Endothelial cell of umbilical vein (primary cell): ENCODE measurements around the gene SLC1A3.

Experiments
- CTCF ChIP-seq, 2 donors: IDR thresholded peaks; 1 replicate in 1 of 2; 2 replicates in 1 of 2; pipeline ENCODE4 v1.5.1; 2011; ENCODE audit warnings: low read length in 2 of 2, mild to moderate bottlenecking in 2 of 2, moderate library complexity in 2 of 2, control low read depth in 1 of 2, inconsistent platforms in 1 of 2, low read depth in 1 of 2; ENCODE audit not compliant: insufficient read depth in 1 of 2; ENCODE audit errors: extremely low read depth in 1 of 2
- EZH2 ChIP-seq: IDR thresholded peaks from 2 replicates; pipeline ENCODE4 v1.6.1; 2012; ENCODE audit warnings: borderline replicate concordance, low read depth, mild to moderate bottlenecking, moderate library complexity, low read length, inconsistent platforms; ENCODE audit not compliant: severe bottlenecking
- FOS ChIP-seq: IDR thresholded peaks from 2 replicates; pipeline ENCODE4 v1.6.1; 2011; ENCODE audit warnings: mild to moderate bottlenecking, low read length, moderate library complexity, borderline replicate concordance; ENCODE audit not compliant: insufficient read depth
- GATA2 ChIP-seq: IDR thresholded peaks from 2 replicates; pipeline ENCODE4 v1.7.0; 2011; ENCODE audit warnings: low read depth, mild to moderate bottlenecking, moderate library complexity, mixed read lengths, low read length; ENCODE audit not compliant: insufficient read length, insufficient read depth
- JUN ChIP-seq: IDR thresholded peaks from 2 replicates; pipeline ENCODE4 v1.6.1; 2011; ENCODE audit warnings: borderline replicate concordance, low read depth; ENCODE audit not compliant: insufficient read length, insufficient read depth
- MYC ChIP-seq: IDR thresholded peaks from one replicate; pipeline ENCODE4 v1.6.1; 2011; ENCODE audit warnings: mild to moderate bottlenecking, low read depth, low read length
- POLR2A ChIP-seq: IDR thresholded peaks from 2 replicates; pipeline ENCODE4 v1.6.1; 2012; ENCODE audit warnings: low read depth, mild to moderate bottlenecking, control low read depth, low read length
- POLR2AphosphoS5 ChIP-seq: IDR thresholded peaks from 2 replicates; pipeline ENCODE4 v1.6.1; 2012; ENCODE audit warnings: low read depth, mild to moderate bottlenecking, control low read depth, low read length, moderate library complexity; ENCODE audit not compliant: insufficient read depth
- TF ChIP-seq, protein P1 (sequence below): IDR thresholded peaks from 2 replicates; pipeline ENCODE4 v1.6.1; 2011; ENCODE audit not compliant: insufficient read depth, insufficient read length

DNA sequence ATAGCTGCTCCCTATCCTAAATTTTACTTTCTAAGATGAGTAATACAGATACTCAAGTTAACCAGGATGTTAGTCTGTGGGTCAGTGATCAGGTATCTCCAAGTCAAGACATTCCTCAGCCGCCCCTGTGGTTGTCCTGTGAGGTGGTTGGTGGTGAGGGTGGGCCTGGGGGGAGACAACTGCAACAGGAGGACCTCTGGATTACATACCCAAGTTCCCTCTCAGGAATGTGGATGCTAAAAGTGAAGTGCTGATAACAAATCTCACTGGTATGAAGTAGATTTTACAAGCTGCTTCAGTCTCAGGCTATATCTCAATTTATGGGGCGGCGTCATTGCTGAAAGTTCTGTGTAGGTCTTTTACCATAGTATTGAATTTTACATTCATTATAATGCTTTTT, 38.3 kb downstream of the SLC1A3 start:
- no peak for TF ChIP-seq CTCF (IDR thresholded peaks at IDR 0.05; ENCODE audit: extremely low read depth in 1 of 2, insufficient read depth in 1 of 2, low read depth in 1 of 2, low read length in 2 of 2)
- no peak for TF ChIP-seq POLR2A
- no peak for TF ChIP-seq MYC
- TF ChIP-seq POLR2AphosphoS5: no peak
- no peak for TF ChIP-seq GATA2
- no peak for TF ChIP-seq EZH2
- TF ChIP-seq, protein P1, sequence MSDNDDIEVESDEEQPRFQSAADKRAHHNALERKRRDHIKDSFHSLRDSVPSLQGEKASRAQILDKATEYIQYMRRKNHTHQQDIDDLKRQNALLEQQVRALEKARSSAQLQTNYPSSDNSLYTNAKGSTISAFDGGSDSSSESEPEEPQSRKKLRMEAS: no peak
- no peak for TF ChIP-seq JUN
- TF ChIP-seq FOS: no peak
